T-helper 1 cell treated with Interleukin-12 subunit alpha and Interleukin-12 subunit beta and Interleukin-4 antibody, amounts not matched to agents 30 μg/mL and 1 μg/mL, for 36 hours (primary cell): ENCODE data around the gene GRIK2.
"Not testable (repeated sequence)": the region's sequence is repeated elsewhere in the genome, so short reads cannot be mapped to it uniquely, and the experiment has no call there.

Source experiments
- H3K27ac Mint-ChIP-seq: one replicate; pipeline ENCODE4 v1.8.0; 2021; ENCODE audit warnings: mild to moderate bottlenecking, mixed read lengths
- H3K27me3 Mint-ChIP-seq: one replicate; pipeline ENCODE4 v1.8.0; 2021; ENCODE audit warnings: low read depth, mixed read lengths
- H3K36me3 Mint-ChIP-seq: one replicate; pipeline ENCODE4 v1.8.0; 2021; ENCODE audit warnings: low read depth, mixed read lengths
- H3K4me1 Mint-ChIP-seq: one replicate; pipeline ENCODE4 v1.8.0; 2021; ENCODE audit warnings: low read depth, mixed read lengths
- H3K4me3 Mint-ChIP-seq: one replicate; pipeline ENCODE4 v1.8.0; 2021; ENCODE audit warnings: mild to moderate bottlenecking, moderate library complexity, mixed read lengths
- H3K9me3 Mint-ChIP-seq: one replicate; pipeline ENCODE4 v1.8.0; 2021; ENCODE audit warnings: mixed read lengths

Gene GRIK2

DNA sequence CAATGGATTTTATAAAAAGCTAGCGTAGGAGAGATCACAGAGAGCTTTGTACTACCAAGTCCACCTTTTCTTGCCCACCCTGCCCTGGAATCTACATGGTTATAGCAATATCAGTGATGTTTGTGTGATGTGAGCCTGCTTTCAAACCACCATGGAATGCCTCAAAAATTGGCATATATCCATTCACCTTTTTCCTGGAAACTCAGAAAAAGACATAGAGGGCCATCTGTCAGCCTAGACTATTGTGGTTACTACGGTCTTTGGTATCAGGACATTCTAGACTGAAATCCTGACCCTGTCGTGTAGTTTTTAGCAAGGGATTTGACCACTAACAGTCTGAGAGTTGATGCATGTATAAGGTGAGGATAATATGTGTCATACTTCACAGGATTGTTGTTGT lies 239.6 kb downstream of the GRIK2 start:
- no peak overlapping the region for H3K4me3 Mint-ChIP-seq
- H3K9me3 Mint-ChIP-seq, result no peaks in the 10 kb centered on the region
- no peaks in the 10 kb centered on the region for H3K27me3 Mint-ChIP-seq
- H3K36me3 Mint-ChIP-seq, result no peaks in the 10 kb centered on the region
- no peaks in the 10 kb centered on the region for H3K4me1 Mint-ChIP-seq
- H3K27ac Mint-ChIP-seq, result no peak overlapping the region

DNA sequence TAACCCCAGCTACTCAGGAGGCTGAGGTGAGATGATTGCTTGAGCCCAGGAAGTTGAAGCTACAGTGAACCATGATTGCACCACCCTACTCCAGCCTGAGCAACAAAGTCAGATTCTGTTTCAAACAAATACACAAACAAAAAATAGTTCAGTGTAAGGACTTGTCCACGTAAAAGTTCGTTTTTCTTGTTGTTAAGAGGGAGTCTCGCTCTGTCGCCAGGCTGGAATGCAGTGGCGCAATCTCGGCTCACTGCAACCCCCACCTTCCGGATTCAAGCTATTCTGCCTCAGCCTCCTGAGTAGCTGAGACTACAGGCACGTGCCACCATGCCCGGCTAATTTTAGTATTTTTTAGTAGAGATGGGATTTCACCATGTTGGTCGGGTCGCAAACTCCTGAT lies 245.4 kb downstream of the GRIK2 start:
- H3K4me1 Mint-ChIP-seq, H3K36me3 Mint-ChIP-seq, H3K27ac Mint-ChIP-seq, H3K4me3 Mint-ChIP-seq, H3K9me3 Mint-ChIP-seq, H3K27me3 Mint-ChIP-seq: not testable (repeated sequence)

DNA sequence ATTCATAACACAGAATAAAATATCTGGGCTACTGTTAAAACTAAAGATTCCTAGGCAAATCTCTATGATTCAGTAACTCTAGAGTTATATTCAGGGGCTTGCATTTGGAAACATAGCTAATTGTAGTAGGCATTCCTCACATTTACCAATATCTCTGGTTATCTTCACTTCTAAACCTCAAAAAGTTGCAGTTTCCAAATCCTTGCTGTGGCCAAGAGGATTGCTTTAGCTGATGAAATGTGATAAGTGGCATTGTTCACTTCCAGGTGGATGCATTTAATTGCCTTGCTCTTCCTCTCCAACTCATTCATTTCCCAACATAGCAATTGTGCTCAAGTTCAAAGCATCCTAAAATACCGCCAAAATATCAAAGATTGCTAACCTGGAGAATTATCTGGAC lies 246.6 kb downstream of the GRIK2 start:
- H3K9me3 Mint-ChIP-seq, result no peaks in the 10 kb centered on the region
- H3K27me3 Mint-ChIP-seq, result no peaks in the 10 kb centered on the region
- H3K4me3 Mint-ChIP-seq, result no peak overlapping the region
- H3K27ac Mint-ChIP-seq, result no peak overlapping the region
- H3K36me3 Mint-ChIP-seq, result no peaks in the 10 kb centered on the region
- H3K4me1 Mint-ChIP-seq, result no peaks in the 10 kb centered on the region

DNA sequence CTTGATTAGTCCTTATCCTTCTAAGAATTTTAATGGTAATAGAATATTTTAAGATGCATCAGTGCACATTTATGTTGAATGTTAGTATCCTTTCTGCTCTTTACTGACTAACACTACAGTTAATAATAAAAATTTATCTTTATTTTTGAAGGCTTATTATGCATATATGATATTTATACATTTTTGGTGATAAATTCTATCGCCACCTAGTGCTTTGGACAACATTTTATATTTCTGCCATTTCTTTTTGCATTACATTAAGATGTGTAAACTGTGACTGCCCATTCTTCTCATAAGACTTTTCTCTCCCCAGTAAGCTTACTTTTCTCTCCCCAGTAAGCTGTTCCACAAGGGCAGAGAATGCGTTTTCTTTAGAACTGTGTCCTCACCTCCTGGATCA lies 252.3 kb downstream of the GRIK2 start:
- Mint-ChIP-seq H3K27me3 (no peaks in the 10 kb centered on the region), H3K4me1 (no peaks in the 10 kb centered on the region), H3K36me3 (no peaks in the 10 kb centered on the region), H3K9me3 (no peaks in the 10 kb centered on the region), H3K4me3 (no peak overlapping the region), H3K27ac (no peak overlapping the region)

DNA sequence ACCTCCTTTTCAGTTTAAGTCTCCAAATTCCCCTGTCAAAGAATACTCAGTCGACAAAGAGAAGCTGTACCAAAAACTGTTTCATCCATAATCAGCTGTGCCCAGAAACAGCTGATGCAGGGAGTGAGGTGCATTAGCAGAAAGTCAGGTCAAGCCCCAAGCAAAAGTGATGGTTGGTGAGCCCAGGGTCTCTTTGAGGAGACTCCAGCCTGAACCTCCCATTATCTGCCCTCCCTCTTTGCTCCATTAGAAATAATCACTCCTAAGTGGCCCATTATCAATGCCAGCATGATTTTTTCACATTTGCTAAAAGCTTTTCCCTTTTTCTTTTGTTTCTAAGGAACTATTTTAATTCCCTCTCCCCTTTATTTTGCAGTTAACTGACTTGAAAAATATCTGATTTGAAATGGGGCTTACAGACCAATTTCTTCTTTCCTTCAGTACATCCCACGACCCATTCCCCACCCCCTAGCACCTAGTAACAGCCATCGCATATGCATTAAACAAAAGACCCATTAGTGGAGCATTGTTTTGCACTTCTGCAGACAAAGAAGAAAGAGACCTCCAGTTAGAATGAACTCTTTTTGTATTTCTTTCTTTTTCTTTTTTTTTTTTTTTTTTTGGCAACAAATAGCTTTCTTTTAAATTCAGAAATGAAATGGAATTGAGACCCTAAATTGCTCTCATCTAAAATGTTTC lies 257.0 kb downstream of the GRIK2 start:
- Mint-ChIP-seq H3K27ac (no peak overlapping the region), H3K4me1 (no peaks in the 10 kb centered on the region), H3K4me3 (no peak overlapping the region), H3K27me3 (no peaks in the 10 kb centered on the region), H3K9me3 (no peaks in the 10 kb centered on the region), H3K36me3 (no peaks in the 10 kb centered on the region)

DNA sequence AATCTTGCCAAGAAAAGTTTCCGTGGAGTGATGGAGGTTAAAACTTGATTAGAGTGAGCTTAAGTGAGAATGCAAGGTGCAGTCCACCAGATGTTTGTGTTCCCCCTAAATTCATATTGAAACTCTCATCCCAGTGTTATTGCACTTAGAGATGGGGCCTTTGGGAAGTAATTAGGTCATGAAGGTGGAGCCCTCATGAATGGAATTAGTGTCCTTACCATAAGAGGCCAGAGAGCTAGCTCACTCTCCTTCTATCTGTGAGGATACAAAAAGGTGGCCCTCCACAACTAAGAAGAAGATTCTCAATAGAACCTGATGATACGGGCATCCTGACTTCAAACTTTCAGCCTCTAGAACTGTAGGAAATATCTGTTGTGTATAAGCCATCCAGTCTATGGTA lies 258.6 kb downstream of the GRIK2 start:
- Mint-ChIP-seq H3K36me3 (no peaks in the 10 kb centered on the region), H3K27ac (no peak overlapping the region), H3K9me3 (no peaks in the 10 kb centered on the region), H3K4me1 (no peaks in the 10 kb centered on the region), H3K4me3 (no peak overlapping the region), H3K27me3 (no peaks in the 10 kb centered on the region)

DNA sequence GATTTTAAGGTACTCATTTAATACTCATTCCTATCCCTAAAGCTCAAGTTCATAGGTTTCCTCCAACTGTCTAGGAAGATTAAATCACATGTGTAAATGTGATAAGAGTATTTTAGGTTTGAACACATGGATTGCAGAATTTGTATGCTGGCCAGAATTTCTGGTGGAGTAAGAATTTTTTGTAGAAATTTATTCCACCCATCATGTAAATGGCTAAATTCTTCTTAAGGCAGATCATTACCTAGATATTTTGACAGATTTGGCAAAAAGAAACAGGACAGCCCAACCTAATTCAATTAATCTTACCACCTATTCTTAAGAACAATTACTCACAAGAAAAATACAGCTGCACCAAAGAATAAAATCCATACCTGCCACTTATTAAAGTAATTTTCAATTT lies 261.6 kb downstream of the GRIK2 start:
- H3K27ac Mint-ChIP-seq, result no peak overlapping the region
- no peaks in the 10 kb centered on the region for H3K9me3 Mint-ChIP-seq
- no peaks in the 10 kb centered on the region for H3K27me3 Mint-ChIP-seq
- H3K36me3 Mint-ChIP-seq, result no peaks in the 10 kb centered on the region
- H3K4me1 Mint-ChIP-seq, result no peaks in the 10 kb centered on the region
- no peak overlapping the region for H3K4me3 Mint-ChIP-seq

DNA sequence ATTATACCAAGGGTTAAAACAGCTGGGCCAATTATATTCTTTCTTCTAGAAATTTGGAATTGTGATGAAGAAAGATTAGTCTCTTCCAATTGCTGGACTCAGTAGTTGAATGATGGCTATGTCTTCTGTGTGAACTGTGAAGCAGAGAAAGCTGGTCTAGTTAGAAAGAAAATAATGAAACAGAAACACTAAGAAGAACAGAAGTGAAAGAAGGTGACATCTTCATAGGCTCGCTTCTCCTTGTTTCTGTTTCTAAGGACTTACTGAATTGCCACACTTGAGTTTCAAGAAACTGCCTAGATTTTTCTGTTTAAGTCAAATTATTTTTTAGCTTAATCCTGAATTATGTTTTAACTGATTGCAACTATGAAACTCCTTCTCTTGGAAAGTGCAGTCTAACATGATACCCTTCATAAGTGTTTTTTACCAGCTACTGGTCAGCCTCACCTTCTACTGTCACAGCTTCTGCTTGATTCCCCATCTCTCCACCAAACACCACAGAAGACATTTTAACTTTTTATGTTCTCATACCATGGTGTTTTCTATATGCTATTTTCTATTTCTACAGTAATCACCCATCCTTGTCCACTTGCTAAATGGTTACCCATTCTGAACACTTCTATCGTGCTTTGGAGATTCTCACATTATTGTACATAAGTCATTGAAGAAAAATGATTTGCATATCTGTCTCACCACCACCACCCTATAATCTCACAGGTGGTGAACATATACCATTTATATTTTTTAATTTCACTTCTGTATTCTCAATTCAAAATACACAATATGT lies 268.8 kb downstream of the GRIK2 start:
- H3K27ac Mint-ChIP-seq, result no peak overlapping the region
- no peaks in the 10 kb centered on the region for H3K4me1 Mint-ChIP-seq
- H3K4me3 Mint-ChIP-seq, result no peak overlapping the region
- H3K36me3 Mint-ChIP-seq, result no peaks in the 10 kb centered on the region
- H3K9me3 Mint-ChIP-seq, result peaks cover 9% of the 10 kb centered on the region
- H3K27me3 Mint-ChIP-seq, result no peaks in the 10 kb centered on the region

DNA sequence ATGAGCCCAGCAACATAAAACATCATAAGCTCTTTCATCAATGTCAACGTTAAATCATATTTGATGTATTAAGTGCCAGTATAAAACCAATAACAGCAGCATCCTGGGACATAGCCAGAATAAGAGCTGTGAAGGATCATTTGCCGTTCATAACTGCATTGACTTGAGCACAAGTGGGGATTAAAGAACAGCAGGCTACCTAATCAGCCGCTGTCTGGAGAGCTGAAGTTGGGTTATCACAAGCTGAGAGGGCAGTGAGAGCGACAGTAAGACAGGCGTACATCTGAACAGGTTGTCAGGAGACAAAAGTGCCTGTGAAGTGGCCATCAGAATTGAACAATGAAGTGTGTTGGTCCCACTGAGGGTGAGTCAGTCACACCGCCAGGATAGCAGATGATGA lies 269.6 kb downstream of the GRIK2 start:
- Mint-ChIP-seq H3K4me3 (no peak overlapping the region), H3K36me3 (no peaks in the 10 kb centered on the region), H3K27me3 (no peaks in the 10 kb centered on the region), H3K4me1 (no peaks in the 10 kb centered on the region), H3K9me3 (peaks cover 9% of the 10 kb centered on the region), H3K27ac (no peak overlapping the region)

DNA sequence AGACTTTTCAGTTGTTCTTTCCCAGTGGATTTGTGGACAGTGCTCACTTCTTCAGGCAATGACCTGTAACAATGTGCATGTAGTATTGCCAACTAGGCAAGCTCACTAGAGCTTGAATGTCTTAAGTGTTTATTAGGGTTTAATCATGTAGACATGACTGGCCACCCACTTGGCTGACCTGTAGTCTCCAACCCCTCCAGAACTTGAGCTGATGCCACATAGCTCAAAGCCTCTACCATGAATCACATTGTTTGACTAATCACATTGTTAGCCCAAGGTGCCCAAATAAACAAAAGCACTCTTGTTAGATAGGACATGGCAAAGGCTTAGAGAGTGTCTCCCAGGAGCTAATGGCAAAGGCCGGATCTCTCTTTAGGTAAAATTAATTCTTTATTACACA lies 272.7 kb downstream of the GRIK2 start:
- Mint-ChIP-seq H3K27ac (no peak overlapping the region), H3K9me3 (peaks cover 9% of the 10 kb centered on the region), H3K4me1 (no peaks in the 10 kb centered on the region), H3K36me3 (no peaks in the 10 kb centered on the region), H3K4me3 (no peak overlapping the region), H3K27me3 (no peaks in the 10 kb centered on the region)

DNA sequence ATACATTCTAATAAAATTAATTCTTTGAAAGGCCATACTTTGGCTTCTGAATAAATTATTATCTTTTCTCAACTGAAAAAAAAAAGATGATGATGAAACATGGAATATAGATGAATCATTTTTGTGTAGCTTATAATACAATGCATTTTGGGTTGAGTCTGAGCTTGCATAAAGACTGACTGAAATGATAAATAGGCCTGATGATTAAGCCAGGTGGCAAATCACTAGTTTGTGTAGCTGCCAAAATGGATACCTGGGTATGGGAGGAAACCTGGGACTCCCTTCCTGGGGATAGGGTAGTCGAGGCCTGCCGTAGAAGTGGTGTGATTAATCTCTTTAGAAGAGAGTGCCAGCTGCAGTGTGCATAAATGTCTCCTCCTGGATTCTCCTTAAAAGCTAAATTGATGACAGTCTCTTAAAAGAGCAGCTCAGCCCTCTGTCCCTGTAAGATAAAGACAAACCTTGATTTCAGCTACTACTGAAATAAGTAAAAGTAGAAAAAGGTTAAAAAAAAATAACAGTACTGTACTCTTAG lies 275.1 kb downstream of the GRIK2 start:
- no peak overlapping the region for H3K4me3 Mint-ChIP-seq
- no peaks in the 10 kb centered on the region for H3K4me1 Mint-ChIP-seq

DNA sequence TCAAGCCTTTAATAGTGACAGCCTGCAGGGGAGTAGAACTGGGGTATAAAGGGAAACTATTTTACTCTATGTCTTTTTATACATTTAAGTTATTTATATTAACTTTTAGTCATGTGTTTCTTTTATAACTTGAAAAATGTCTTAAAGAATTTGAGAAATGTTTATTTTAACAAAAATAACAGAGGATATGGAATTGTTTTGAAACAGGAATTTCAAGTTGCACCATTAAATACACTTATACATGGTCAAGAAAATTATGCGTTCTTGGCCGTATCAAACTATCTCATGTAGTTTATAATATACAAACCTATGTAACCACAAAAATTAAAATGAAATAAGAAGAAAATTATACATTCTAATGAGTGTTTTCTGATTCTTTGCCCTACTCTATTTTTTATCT lies 282.7 kb downstream of the GRIK2 start:
- Mint-ChIP-seq H3K27me3 (no peaks in the 10 kb centered on the region), H3K4me1 (no peaks in the 10 kb centered on the region), H3K36me3 (no peaks in the 10 kb centered on the region), H3K27ac (no peak overlapping the region), H3K4me3 (no peak overlapping the region), H3K9me3 (no peaks in the 10 kb centered on the region)

More for the DNA sequence above, 275.1 kb downstream of the GRIK2 start:
- Mint-ChIP-seq H3K36me3 (no peaks in the 10 kb centered on the region), H3K27me3 (no peaks in the 10 kb centered on the region), H3K9me3 (peaks cover 5% of the 10 kb centered on the region), H3K27ac (no peak overlapping the region)

DNA sequence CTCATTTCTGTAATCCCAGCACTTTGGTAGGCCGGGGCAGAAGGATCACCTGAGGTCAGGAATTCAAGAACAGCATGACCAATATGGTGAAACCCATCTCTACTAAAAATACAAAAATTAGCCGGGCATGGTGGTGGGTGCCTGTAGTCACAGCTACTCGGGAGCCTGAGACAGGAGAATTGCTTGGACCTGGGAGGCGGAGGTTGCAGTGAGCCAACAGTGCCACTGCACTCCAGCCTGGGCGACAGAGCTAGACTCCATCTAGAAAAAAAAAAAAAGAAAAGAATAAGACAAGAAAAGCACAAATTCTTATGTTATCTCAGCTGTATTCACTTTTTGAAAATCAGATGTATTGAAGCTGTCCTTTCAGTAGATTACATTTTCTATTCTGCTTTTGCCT lies 289.4 kb downstream of the GRIK2 start:
- Mint-ChIP-seq H3K27me3 (no peaks in the 10 kb centered on the region), H3K9me3 (no peaks in the 10 kb centered on the region), H3K4me3 (no peak overlapping the region), H3K4me1 (no peaks in the 10 kb centered on the region), H3K27ac (no peak overlapping the region), H3K36me3 (no peaks in the 10 kb centered on the region)

DNA sequence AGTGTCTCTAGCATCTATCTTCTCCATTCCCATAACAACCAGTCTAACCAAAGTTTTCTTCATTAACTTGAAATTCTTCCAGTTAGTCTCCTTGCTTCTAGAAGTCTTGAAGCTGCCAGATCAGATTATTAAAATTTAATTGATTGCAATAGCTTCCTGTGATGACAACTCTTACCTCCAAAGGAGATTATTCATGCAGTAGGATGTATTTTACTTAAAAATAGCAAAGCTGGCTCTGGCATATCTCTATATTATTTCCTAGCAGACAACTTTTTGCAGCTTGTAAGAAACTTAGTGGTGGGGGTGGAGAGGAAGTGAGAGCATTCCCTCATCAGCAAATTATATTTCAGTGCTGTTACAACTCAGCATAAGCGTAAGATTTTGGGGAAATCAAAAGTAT lies 290.4 kb downstream of the GRIK2 start:
- Mint-ChIP-seq H3K9me3 (no peaks in the 10 kb centered on the region), H3K4me3 (no peak overlapping the region), H3K36me3 (no peaks in the 10 kb centered on the region), H3K27ac (no peak overlapping the region), H3K4me1 (no peaks in the 10 kb centered on the region), H3K27me3 (no peaks in the 10 kb centered on the region)

DNA sequence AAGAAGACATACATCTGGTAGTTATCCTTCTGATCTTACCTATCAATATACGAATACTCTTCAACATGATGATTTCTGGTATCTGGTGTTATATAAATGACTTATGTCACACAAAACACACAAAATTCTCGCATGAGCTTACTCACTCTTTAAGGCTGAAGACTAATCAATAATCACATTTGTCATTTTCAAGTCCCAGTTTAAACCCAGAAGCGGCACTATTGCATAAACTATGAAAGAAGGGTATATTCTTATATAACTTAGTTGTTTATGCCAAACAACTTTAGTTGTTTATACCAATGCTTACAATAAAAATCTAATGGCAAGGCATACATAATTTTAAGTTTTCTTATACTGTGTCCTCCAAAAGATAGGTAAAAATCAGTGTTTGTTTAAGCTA lies 293.1 kb downstream of the GRIK2 start:
- no peaks in the 10 kb centered on the region for H3K27me3 Mint-ChIP-seq
- H3K27ac Mint-ChIP-seq, result no peak overlapping the region
- H3K9me3 Mint-ChIP-seq, result no peaks in the 10 kb centered on the region
- H3K4me1 Mint-ChIP-seq, result no peaks in the 10 kb centered on the region
- no peaks in the 10 kb centered on the region for H3K36me3 Mint-ChIP-seq
- H3K4me3 Mint-ChIP-seq, result no peak overlapping the region
